PC-9 (cell line): ENCODE measurements around the gene ROBO2. TPM values are rescaled to one million over a fixed set of nuclear protein-coding genes. Genes with fewer than 3 reads are reported as not detected.

Experiments
- BruUV-seq: library from RNA; stranded (reverse); fragments of 400-500 nt; replicated peaks from 2 replicates; lab custom pipeline; 2021; lab: Mats Ljungman, UMichigan
- CTCF ChIA-PET: fragments of 300-600 bp; sonication (Branson Sonifier 250); formaldehyde crosslinking; loops from one replicate; lab custom pipeline; 2022; ENCODE audit warnings: antibody characterized with exemption; lab: Charles Lee
- POLR2A ChIA-PET: fragments of 300-600 bp; sonication (Branson Sonifier 250); formaldehyde crosslinking; loops from one replicate; lab custom pipeline; 2022; ENCODE audit warnings: antibody characterized with exemption; ENCODE audit not compliant: unreplicated experiment; lab: Charles Lee
- DNase-seq, 2 experiments: peaks; one replicate each; pipeline versions ENCODE4 v3.0.0 to v3.0.0-alpha.2; 2015 to 2022; ENCODE audit warnings: mixed read lengths in 1 of 2
- H2AFZ ChIP-seq: fragments of 200-600 bp; sonication (generic); 2 replicates; pipeline ENCODE4 v1.8.1; 2017; ENCODE audit warnings: antibody characterized with exemption
- H3F3A ChIP-seq: fragments of 200-600 bp; sonication (generic); 2 replicates; pipeline ENCODE4 v1.8.1; 2017; ENCODE audit warnings: antibody characterized with exemption, mild to moderate bottlenecking, low read depth; ENCODE audit not compliant: insufficient read depth
- H3K27ac ChIP-seq: fragments of 200-600 bp; sonication (generic); 2 replicates; pipeline ENCODE4 v1.6.1; 2016; ENCODE audit warnings: mixed run types
- H3K27me3 ChIP-seq: fragments of 200-600 bp; sonication (generic); 2 replicates; pipeline ENCODE4 v1.6.1; 2016; ENCODE audit warnings: low read depth, mixed run types; ENCODE audit not compliant: insufficient read depth
- H3K36me3 ChIP-seq: fragments of 200-600 bp; sonication (generic); 2 replicates; pipeline ENCODE4 v1.6.1; 2016; ENCODE audit warnings: low read depth, mixed run types
- H3K4me1 ChIP-seq: fragments of 200-600 bp; sonication (generic); replicated peaks from 2 replicates; pipeline ENCODE4 v1.6.1; 2016; ENCODE audit warnings: mixed run types; ENCODE audit not compliant: insufficient read depth
- H3K4me2 ChIP-seq: fragments of 200-600 bp; sonication (generic); 2 replicates; pipeline ENCODE4 v1.6.1; 2017; ENCODE audit warnings: mixed run types
- H3K4me3 ChIP-seq: fragments of 200-600 bp; sonication (generic); 2 replicates; pipeline ENCODE4 v1.6.1; 2016; ENCODE audit warnings: mixed run types
- H3K79me2 ChIP-seq: fragments of 200-600 bp; sonication (generic); 2 replicates; pipeline ENCODE4 v1.6.1; 2017; ENCODE audit warnings: low read depth, mixed run types
- H3K9me2 ChIP-seq: fragments of 200-600 bp; sonication (generic); 2 replicates; pipeline ENCODE4 v1.8.1; 2017; ENCODE audit warnings: mild to moderate bottlenecking; ENCODE audit not compliant: insufficient read depth
- H3K9me3 ChIP-seq: fragments of 200-600 bp; sonication (generic); 2 replicates; pipeline ENCODE4 v1.8.1; 2016; ENCODE audit warnings: low read depth; ENCODE audit not compliant: insufficient read depth
- H4K20me1 ChIP-seq: fragments of 200-600 bp; sonication (generic); 2 replicates; pipeline ENCODE4 v1.8.1; 2017; ENCODE audit not compliant: insufficient read depth
- CTCF ChIP-seq: fragments of 200-600 bp; sonication (generic); conservative IDR thresholded peaks from 2 replicates; pipeline ENCODE4 v1.6.1; 2017; ENCODE audit warnings: mixed run types, antibody characterized with exemption, mild to moderate bottlenecking, moderate library complexity
- EZH2 ChIP-seq: fragments of 200-600 bp; sonication (generic); IDR thresholded peaks from 2 replicates; pipeline ENCODE4 v1.8.0; 2017; ENCODE audit warnings: antibody characterized with exemption, low read depth
- intact Hi-C: fragments of 100-400 bp; cut with micrococcal nuclease; formaldehyde crosslinking; loops from one replicate; pipeline ENCODE4 v1.10.0; 2022; ENCODE audit not compliant: unreplicated experiment
- total RNA-seq: library from RNA; stranded (reverse); gene quantifications from 2 replicates; pipeline ENCODE4 v1.2.3, GENCODE V29; 2021

ROBO2 gene
- total RNA-seq, 1 experiment from 2014 or later, result 0.39 TPM

- no TSS peak for BruUV-seq
- intact Hi-C loops, result no loop called here
- no peak for DNase-seq
Observed at GRCh38 chr3:77271306-77271705, 231.4 kb downstream of the ROBO2 start.

GRCh38 chr3:77271711-77272110 is 231.8 kb downstream of the ROBO2 start:
- no peak for DNase-seq
- Histone ChIP-seq H3K27me3 (no peaks in the 10 kb centered on the region), H3K36me3 (no peaks in the 10 kb centered on the region), H3K27ac (no peak overlapping the region), H4K20me1 (no peaks in the 10 kb centered on the region), H3K4me3 (no peak overlapping the region), H3K4me2 (no peak overlapping the region), H2AFZ (no peak overlapping the region), H3K9me2 (no peaks in the 10 kb centered on the region), H3K79me2 (no peaks in the 10 kb centered on the region), H3K4me1 (no peaks in the 10 kb centered on the region), H3K9me3 (no peaks in the 10 kb centered on the region), H3F3A (no peaks in the 10 kb centered on the region)
- POLR2A ChIA-PET, result no interaction called here
- no peak for TF ChIP-seq CTCF
- no peak for TF ChIP-seq EZH2
- intact Hi-C loops, result no loop called here
- BruUV-seq, result no TSS peak
- CTCF ChIA-PET, result no interaction called here

More at GRCh38 chr3:77271306-77271705, 231.4 kb downstream of the ROBO2 start:
- Histone ChIP-seq H2AFZ (no peak overlapping the region), H3K36me3 (no peaks in the 10 kb centered on the region), H3K4me2 (no peak overlapping the region), H3K9me2 (no peaks in the 10 kb centered on the region), H3K4me1 (no peaks in the 10 kb centered on the region), H3K4me3 (no peak overlapping the region), H3K27me3 (no peaks in the 10 kb centered on the region), H3K27ac (no peak overlapping the region), H4K20me1 (no peaks in the 10 kb centered on the region), H3K79me2 (no peaks in the 10 kb centered on the region), H3F3A (no peaks in the 10 kb centered on the region), H3K9me3 (no peaks in the 10 kb centered on the region)
- POLR2A ChIA-PET, result no interaction called here
- no peak for TF ChIP-seq CTCF
- no peak for TF ChIP-seq EZH2
- CTCF ChIA-PET, result no interaction called here

GRCh38 chr3:77279276-77279675 is 239.4 kb downstream of the ROBO2 start:
- no peak overlapping the region for H3K4me2 ChIP-seq
- H3K27me3 ChIP-seq, result no peaks in the 10 kb centered on the region
- ChIA-PET POLR2A (no interaction called here), CTCF (no interaction called here)
- H2AFZ ChIP-seq, result no peak overlapping the region
- no peak overlapping the region for H3K27ac ChIP-seq
- no peaks in the 10 kb centered on the region for H3K9me2 ChIP-seq
- H3K36me3 ChIP-seq, result no peaks in the 10 kb centered on the region
- H3K4me3 ChIP-seq, result no peak overlapping the region
- no peaks in the 10 kb centered on the region for H4K20me1 ChIP-seq
- H3K4me1 ChIP-seq, result no peaks in the 10 kb centered on the region
- intact Hi-C loops, result no loop called here
- no peaks in the 10 kb centered on the region for H3K79me2 ChIP-seq
- BruUV-seq, result no TSS peak
- no peaks in the 10 kb centered on the region for H3F3A ChIP-seq
- no peaks in the 10 kb centered on the region for H3K9me3 ChIP-seq
- DNase-seq, result no peak
- TF ChIP-seq EZH2 (no peak), CTCF (no peak)
